HL-60 (cell line): ENCODE results near the gene PTTG2.
A peak's percentile ranks its signal among the peaks of the same experiment; 100 is the strongest.

Experiments
- POLR2AphosphoS5 ChIP-seq: IDR thresholded peaks from 2 replicates; pipeline ENCODE4 v1.6.1; 2012; ENCODE audit warnings: low read depth
- REST ChIP-seq: IDR thresholded peaks from 2 replicates; pipeline ENCODE4 v1.6.1; 2012; ENCODE audit warnings: low read depth; ENCODE audit not compliant: insufficient replicate concordance
- TF ChIP-seq, protein P1 (sequence below): IDR thresholded peaks from one replicate; pipeline ENCODE4 v1.5.1; 2011; ENCODE audit warnings: low read length, control low read depth, inconsistent platforms; ENCODE audit not compliant: insufficient read depth

- TF ChIP-seq, protein P1, sequence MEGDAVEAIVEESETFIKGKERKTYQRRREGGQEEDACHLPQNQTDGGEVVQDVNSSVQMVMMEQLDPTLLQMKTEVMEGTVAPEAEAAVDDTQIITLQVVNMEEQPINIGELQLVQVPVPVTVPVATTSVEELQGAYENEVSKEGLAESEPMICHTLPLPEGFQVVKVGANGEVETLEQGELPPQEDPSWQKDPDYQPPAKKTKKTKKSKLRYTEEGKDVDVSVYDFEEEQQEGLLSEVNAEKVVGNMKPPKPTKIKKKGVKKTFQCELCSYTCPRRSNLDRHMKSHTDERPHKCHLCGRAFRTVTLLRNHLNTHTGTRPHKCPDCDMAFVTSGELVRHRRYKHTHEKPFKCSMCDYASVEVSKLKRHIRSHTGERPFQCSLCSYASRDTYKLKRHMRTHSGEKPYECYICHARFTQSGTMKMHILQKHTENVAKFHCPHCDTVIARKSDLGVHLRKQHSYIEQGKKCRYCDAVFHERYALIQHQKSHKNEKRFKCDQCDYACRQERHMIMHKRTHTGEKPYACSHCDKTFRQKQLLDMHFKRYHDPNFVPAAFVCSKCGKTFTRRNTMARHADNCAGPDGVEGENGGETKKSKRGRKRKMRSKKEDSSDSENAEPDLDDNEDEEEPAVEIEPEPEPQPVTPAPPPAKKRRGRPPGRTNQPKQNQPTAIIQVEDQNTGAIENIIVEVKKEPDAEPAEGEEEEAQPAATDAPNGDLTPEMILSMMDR: no peak
- TF ChIP-seq POLR2AphosphoS5: peak; percentile 59; the same call in 1 of the 2 replicates
- TF ChIP-seq REST: no peak
Measured at GRCh38 chr4:37976991-37977470, 16.8 kb downstream of the PTTG2 start.
